ENCODE data around the gene NDUFAF7.
"Not testable (repeated sequence)": the region's sequence is repeated elsewhere in the genome, so short reads cannot be mapped to it uniquely, and the experiment has no call there.

NDUFAF7 gene, protein sequence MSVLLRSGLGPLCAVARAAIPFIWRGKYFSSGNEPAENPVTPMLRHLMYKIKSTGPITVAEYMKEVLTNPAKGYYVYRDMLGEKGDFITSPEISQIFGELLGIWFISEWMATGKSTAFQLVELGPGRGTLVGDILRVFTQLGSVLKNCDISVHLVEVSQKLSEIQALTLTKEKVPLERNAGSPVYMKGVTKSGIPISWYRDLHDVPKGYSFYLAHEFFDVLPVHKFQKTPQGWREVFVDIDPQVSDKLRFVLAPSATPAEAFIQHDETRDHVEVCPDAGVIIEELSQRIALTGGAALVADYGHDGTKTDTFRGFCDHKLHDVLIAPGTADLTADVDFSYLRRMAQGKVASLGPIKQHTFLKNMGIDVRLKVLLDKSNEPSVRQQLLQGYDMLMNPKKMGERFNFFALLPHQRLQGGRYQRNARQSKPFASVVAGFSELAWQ

DNA sequence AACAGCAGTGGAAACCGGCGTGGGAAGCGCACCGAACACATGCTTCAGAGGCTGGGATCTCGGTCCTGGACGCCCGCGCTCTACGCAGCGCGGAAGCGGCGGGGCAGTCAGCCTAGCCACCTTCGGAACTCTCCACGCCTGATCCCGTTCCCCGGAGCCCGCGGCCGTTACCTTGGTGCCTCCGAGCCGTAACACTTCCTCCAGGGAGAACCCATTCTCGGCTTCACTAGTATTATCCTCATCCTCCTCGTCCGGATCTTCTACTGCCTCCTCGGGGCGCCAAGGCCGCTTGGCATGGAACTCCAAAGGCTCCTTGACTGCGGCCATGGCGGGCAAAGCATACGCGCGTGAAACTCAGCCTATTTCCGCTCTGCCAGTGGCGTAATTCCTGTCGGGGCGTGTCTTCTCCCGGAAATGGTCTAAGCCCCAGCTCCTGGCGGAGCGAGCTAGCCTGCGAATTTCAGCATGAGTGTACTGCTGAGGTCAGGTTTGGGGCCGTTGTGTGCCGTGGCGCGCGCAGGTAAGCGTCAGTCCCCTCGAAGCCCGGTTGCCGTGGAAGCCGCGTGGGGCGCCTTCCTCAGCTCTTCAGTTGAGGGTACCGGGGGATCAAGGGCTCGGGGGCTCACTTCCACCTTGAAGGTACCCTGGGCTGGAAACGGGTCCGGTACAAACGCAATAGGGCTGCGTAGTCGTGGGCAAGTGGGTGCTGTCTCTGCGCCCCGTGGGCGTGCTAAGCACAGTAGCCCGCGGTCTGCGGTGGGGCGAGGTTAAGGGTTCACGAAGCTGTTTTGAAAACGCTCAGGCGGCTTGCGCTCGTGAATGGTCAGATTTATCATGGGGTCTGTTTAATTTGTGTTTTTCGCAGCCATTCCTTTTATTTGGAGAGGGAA is at the start of gene NDUFAF7, which contains the start of gene CEBPZ:
NDUFAF7 (plus strand) TSS at position 418 of the 890 bp plus-strand sequence; CDS start at position 466, 48 bp downstream.
CEBPZ (minus strand) TSS at position 356 of the 890 bp plus-strand sequence; CDS start at position 327, 29 bp downstream.
- DNase-seq: peak; percentile 82

DNA sequence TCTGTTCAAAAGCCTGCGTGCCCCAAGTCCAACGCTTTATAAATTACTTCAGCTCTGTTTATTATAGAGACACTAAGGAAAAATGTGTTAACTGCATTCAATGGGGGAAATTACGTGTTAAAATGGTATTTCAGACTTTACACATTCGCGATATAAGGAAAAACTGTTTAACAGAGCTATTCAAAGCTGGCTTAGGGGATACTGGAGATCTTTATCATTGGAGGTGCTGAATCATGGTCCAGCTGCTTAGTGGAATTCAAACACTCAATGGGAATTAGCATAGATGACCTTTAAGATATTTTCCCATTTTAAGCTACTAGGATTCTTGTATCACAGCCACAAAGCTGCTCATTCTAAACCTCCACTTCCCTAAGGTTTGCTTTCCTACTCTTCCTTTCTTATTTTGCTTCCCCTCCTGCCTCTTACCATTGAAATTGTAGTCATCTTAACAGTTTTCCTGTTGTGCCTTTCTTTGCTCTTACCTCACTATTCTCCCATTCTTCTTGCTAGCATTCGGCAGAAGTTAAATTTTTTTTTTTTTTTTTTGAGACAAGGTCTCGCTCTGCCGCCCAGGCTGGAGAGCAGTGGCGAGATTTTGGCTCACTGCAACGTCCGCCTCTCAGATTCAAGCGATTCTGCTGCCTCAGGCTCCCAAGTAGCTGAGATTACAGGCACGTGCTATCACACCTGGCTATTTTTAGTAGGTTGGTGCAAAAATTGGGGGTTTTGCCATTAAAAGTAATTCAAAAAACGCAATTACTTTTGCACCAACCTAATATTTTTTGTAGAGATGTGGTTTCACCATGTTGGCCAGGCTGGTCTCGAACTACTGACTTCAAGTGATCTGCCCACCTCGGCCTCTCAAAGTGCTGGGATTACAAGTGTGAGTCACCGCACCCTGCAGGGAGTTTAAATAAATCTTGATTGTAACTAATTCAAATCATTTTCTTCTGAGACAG is 49.5 kb upstream of the NDUFAF7 start:
- DNase-seq: no peak

DNA sequence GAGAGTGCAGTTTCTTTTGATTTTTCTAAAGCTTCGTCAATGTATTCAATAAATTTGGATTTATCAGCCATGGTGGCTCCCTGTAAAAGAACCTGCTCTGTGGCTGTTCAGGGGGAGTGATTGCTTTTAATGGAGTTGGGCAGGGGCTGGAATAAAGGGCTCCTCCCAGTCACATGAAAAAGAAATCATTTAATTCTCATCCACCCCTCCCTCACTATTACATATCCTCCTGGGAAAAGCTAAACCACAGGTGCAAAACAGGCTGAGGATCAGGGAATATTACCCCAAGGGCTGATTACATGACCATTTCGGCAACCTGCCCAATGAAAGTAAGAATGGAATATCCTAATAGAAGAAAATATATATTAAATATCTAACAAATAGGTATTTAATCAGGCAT is 42.9 kb upstream of the NDUFAF7 start, which contains the start of gene SULT6B1:
SULT6B1 (minus strand) TSS at position 101 of the 400 bp plus-strand sequence; CDS start at position 71, 30 bp downstream.
- DNase-seq: no peak

DNA sequence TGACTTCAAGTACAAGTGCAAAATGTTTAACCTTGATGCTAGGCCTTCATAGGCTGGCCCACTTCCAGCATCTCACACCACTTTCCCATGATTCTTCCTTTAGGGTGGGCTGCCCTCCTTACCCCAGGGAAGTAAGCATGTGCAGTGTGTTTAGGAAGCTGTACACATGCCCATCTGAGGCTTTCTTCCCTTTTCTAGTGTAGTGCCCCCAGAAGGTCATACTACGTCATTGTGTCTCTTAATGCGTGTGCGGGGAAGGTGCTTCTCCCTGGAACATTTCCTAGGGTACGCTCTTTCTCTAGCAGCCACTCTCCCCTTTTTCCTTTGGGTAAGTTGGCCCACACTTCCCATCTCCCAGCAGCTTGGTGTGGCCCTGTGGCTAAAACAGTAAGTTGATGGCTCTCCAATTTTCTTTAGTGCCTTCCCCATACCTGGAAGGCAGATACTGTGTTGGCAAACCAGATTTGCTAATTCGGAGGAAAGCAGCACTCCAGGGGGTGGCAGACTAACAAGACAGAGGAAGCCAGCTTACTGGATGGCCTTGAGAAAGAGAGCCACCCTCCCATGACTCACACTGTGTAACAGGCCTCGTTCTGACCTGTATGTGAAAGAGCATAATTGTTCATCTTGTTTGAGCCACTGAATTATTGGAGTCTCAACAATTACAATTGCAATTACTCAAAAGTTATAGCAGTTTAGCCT is 41.9 kb upstream of the NDUFAF7 start:
- no peak for DNase-seq

DNA sequence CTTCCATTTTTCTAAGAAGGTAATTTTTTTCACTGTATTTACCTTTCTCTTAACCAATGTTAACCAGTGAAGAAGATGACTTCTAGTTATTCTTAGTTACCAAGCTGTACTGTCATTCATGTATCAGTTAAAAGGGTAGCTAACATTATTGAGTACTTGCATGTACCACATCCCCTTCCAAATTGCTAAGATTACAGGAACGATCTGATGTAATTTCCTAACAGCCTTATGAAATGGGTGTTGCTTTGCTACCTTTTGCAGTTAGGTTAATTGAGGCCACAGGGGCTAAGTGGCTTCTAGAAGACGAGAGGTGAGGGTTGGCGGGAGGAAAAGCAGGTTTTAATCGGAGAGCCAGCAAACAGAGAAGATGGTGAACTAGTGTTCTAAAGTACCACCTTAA is 41.2 kb upstream of the NDUFAF7 start:
- DNase-seq: no peak

DNA sequence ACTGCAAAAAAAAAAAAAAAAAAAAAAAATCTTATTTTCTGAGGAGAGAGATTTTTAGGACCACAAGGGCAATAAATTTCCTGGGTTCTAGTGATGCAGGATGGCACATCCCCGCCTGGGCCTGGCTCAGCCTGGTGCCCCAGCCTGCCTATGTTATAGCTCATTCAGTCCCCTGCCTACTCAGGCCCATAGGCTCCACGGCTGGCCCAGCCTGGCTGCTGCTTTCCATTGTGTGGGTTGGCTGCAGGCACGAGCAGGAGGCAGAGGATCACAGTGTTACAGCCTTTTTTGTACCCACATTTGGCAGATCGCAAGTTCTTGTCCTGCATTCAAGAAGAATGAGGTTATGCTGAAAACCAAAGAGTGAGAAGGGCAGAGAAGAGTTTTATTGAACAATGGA is 40.2 kb upstream of the NDUFAF7 start:
- no peak for DNase-seq

DNA sequence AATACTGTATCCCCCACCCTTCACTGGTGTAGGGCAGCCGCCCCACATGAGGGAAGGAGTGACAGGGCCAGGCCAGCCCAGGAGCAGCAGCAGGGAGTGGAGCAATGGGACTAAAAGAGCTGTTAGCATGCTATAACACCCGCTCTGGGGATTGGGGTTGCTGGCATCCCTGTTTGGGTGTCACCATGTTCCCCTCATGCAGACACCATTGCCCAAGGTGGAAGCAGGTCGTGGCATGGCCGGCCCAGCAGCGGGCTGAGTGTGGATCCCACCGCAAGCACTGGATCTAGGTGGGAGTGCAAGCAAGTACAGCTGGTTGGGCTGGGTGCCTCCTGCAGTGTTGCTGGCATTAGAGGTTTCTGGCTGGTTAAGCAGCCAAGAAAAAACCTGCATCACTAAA is 39.7 kb upstream of the NDUFAF7 start:
- no peak for DNase-seq

DNA sequence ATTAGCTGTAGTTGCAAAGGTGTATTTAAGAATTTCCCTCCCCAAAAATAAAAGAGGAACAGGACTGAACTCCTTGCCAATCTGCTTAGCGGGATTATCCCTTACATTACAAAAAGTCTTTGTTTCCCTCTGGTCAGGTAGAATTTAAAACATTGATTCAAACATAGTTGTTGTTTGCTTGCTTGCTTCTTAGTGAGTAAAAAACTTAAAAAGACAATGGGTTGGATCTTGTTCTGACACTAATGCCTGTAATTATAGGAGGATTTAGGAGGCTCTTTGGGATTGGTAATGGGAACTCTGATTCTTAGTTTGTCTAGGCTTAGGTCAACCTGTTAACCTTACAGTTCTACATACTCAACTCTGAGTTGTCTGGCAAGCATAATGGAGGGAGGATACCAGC is 38.9 kb upstream of the NDUFAF7 start:
- no peak for DNase-seq

DNA sequence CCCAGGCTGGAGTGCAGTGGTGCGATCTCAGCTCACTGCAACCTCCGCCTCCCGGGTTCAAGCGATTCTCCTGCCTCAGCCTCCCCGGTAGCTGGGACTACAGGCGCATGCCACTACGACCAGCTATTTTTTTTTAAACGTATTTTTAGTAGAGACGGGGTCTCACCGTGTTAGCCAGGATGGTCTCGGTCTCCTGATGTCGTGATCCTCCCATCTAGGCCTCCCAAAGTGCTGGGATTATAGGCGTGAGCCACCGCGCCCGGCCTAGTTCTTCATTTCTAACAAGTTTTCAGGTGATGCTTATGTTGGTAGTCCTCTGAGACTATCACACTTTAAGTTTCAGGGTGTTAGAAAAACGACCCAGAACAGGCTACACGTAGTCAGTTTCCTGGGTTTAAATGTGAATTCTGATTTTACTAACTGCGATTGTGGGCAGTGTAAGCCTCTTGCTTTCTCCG is 35.6 kb upstream of the NDUFAF7 start:
- not testable (repeated sequence) for DNase-seq

DNA sequence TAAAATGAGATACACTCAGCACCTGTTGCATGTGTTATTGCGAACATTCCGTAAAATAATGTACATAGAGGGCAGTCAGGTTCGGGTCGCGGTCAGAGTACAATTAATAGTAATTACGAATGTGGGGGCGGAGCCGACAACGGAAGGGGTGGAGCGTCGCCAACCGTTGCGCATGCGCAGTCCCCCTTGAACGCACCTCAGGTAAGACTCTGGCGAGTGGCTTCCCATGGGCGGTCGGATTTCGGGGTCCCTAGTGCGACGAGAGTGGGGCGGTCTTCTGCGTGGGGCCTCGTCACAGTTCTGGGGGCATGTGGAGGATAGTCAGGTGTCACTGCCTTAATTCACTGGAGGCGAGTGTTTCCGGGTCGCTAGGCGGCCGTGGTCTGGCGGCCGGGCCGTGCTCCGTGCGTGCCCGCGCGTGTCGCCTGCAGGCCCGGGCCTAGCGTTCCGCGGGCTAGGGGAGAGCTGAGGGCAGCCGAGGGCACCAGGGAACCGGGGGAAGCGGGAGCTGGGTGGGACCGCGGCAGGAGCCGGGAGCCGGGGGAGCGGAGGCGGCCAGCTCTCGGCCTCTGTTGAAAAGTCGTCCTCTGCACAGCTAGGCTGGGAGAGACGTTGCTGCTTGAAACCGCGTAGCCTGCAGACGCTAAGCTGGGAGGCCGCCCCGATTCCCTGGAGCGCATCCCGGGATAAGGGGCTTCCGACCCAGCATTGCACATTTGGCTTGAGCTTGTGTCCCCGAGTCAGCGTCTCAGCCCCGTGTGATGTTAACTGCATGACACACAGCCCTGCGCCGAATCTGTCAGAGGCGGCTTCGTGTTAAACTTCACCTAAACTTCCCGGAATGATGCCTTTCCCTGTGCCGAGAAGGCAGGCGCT is 34.9 kb upstream of the NDUFAF7 start, which contains the start of gene CEBPZOS:
CEBPZOS (plus strand) TSS at position 177 of the 876 bp plus-strand sequence. CDS start 3,209 bp downstream, outside the sequence.
- peak; percentile 33 for DNase-seq

DNA sequence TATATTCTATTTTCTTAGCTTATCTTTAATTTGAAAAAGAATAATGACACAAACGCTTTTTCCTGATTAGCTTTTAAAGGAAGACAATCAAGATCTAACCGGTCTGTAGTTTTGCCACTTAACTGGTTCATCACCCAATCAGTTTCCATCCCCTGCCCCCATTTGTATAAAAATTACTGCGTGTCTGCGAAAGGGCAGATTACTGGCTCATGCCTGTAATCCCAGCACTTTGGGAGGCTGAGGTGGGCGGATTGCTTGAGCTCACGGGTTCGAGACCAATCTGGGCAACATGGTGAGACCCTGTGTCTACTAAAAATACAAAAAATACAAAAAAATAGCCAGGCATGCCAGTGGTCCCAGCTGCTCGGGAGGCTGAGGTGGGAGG is 32.8 kb upstream of the NDUFAF7 start:
- DNase-seq: no peak

DNA sequence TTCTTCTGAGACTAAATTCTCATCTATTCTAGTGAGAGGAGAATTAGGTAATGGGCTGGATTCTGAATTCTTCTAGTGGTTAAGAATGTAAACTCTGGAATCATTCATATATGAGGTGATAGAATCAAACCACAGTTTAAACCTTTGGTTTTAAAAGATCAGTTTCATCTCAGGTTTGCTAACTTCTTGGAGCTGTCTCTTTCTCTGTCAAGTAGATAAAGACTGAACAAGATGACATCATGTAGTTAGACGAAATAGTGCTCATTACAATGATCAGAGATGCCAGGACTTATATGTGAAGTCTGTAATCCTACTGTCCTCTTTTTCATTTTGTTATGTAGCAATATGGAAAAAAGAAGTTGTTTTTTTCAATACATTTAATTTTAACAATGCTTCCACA is 30.2 kb upstream of the NDUFAF7 start:
- DNase-seq: no peak

DNA sequence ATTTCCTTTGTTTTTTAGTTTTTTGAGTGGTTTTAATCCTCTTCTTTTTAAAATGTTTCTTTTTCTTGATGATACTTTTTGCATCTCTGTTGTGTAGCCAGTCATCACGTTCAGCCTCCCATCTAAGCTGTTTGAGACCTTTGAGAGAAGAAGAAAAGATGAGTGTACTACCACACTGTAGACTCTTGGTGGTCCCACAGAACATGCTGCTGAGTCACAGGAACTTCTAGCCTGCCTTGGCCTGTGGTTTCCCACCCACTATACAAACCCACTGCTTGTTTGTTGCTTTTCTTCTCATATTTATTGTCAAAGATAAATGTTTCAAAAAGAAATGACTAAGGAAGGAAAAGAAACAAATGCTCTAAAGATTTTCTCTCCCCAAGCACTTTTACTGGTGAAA is 29.7 kb upstream of the NDUFAF7 start:
- DNase-seq: no peak

DNA sequence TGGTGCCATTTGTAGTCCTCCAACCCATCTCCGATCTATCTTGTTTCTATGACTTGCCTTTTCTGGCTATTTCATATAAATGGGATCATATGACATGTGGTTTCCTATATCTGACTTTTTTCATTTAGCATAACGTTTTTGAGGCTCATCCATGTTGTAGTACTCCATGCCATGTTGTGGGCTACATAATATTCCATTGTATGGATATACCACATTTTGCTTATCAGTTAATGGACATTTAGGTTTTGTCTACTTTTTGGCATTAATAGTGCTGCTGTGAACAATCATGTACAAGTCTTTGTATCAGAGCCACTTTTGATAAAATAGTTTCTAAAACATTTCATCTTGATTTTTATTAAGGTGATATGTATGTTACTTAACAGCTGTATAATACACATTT is 27.8 kb upstream of the NDUFAF7 start:
- DNase-seq: no peak

DNA sequence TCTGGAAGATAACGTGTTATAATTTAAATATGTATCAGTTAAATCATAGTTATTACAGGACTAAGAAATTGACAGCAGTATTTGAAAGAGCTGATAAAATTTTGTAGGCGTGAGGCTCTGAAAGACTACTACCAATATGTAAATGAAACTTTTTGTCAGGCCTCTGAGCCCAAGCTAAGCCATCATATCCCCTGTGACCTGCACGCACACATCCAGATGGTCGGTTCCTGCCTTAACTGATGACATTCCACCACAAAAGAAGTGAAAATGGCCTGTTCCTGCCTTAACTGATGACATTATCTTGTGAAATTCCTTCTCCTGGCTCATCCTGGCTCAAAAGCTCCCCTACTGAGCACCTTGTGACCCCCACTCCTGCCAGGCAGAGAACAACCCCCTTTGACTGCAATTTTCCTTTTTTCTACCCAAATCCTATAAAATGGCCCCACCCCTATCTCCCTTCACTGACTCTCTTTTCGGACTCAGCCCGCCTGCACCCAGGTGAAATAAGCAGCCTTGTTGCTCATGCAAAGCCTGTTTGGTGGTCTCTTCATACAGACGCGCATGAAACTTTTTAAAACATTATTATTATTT is 26.3 kb upstream of the NDUFAF7 start:
- DNase-seq: not testable (repeated sequence)

DNA sequence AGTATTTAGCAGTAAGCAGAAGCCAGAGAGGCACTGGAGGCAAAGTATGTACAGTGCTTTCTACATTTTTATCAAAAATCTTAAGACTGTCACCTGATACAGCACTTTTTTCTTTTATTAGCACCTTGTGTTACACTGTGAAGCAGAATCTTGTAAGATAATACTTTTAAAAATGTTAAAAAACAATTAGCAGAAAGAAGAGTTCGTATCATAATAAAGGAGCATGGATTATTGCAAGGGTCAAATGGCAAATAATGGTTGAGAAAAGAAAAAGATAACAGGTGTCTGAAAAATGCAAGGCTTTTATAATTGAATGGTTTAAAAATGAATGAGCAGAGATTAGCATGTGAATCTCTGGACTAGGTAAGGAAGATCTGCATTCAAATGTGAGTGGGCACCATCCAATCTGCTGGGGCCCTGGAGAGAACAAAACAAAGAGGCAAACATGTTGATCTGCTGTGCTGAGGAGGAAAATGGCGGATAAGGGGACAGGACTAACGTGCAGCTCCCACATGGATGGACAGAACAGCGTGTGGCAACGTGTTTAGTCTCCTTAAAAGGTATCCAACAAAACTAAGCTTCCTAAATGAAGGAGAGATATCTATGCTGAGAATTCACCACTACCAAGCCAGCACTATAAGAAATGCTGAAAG is 25.6 kb upstream of the NDUFAF7 start:
- DNase-seq: no peak

DNA sequence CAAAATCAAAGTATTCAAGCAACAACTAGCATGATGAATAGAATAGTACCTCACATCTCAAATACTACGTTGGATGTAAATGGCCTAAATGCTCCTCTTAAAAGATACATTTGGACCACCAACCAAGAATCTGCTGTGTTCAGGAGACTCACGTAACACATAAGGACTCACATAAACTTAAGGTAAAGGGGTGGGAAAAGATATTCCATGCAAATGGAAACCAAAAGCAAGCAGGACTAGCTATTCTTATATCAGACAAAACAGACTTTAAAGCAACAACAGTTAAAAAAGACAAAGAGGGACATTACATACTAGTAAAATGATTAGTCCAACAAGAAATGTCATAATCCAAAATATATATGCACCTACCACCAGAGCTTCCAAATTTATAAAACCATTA is 24.7 kb upstream of the NDUFAF7 start:
- DNase-seq: not testable (repeated sequence)

DNA sequence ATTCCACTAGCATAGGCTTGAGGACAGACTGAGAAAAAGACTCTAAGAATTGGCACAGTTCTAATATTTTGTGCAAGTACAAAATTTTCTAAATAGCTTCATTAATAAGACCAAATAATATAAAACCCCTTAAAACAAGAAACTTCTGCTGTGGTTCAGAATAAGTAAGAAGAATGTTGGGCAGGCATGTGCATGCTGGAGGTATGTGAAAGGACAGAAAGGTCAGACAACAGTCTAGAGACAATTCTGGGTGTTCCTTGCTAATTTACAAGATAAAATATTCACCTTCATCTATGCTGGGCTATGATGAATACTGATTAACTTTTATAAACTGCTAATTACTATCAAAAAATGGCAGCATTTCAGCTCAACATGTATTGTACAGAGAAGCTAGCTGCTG is 20.2 kb upstream of the NDUFAF7 start:
- no peak for DNase-seq

DNA sequence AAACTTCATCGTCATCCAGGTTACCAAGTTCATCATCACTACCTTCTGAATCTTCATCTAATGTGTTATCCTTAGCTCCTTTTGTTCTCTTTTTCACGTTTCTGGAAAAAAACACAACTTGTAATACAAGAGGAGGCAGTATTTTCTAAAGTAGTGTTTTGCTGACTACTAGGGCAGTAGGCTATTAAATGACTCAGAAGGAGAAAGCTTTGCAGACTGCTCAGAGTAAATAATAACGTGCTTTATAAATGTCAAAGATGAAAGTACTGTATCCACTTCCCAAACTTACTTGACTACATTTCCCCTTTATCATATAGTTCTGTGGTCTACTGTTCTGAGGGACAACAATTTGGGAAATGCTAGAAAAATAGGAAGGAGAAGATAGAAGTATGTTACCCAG is 19.5 kb upstream of the NDUFAF7 start:
- DNase-seq: no peak

All from NCI-H1105 (cell line).